ENCODE results near the gene DST. TPM values are rescaled to one million over a fixed set of nuclear protein-coding genes. Genes with fewer than 3 reads are reported as not detected.

DST gene
- total RNA-seq, 1 experiment from 2014 or later: 91.9 TPM

DNA sequence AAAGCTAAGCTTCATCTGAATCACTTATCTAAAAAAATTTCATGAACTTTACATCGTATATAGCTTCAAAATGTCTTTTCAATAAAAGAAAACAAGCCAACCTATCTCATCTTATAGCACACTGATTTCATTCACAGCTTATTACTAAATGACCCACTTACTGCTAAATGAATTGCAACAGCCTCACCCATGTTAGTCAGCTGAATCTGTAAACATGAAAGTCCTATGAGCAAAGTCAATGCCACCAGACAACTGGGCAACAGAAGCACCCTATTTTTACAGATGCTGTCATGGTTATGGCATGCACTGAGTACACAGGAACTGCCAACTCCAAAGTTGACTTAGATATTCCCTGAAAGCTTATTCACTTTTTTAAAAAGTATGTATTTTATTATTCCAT lies 41.2 kb upstream of the DST start:
- Histone ChIP-seq H3K79me2 (ENCODE audit: insufficient read depth, low read length) (0 out of 2 replicates have a peak, but pooled peaks cover 1% of the 10 kb centered on the region), H2BK120ac (ENCODE audit: low read depth, low read length, poor library complexity, severe bottlenecking) (no peak overlapping the region), H3K56ac (ENCODE audit: insufficient read length, low read depth, low read length) (no peak overlapping the region), H2BK12ac (ENCODE audit: insufficient read length, low read depth, low read length) (no peak overlapping the region), H3K27me3 (ENCODE audit: insufficient read depth, low read length) (no peaks in the 10 kb centered on the region), H2BK15ac (ENCODE audit: low read depth, low read length) (no peak overlapping the region), H3K4ac (ENCODE audit: low read depth, low read length) (no peak overlapping the region), H3K23me2 (ENCODE audit: insufficient read length, low read depth, low read length, poor library complexity, severe bottlenecking) (no peaks in the 10 kb centered on the region), H2BK20ac (ENCODE audit: low read depth, low read length, poor library complexity, severe bottlenecking) (no peak overlapping the region), H3T11ph (ENCODE audit: low read length) (no peak overlapping the region), H3K14ac (ENCODE audit: insufficient read depth, low read length) (no peak overlapping the region), H3K4me2 (ENCODE audit: insufficient read depth, insufficient read length, low read length) (no peak overlapping the region), H4K5ac (ENCODE audit: insufficient read length, low read depth, low read length) (no peak overlapping the region), H3K23ac (ENCODE audit: insufficient read length, low read depth, low read length) (no peak overlapping the region), H3K27ac (ENCODE audit: insufficient read length, low read depth, low read length) (no peak overlapping the region), H3K9ac (ENCODE audit: extremely low read depth, insufficient read length, low read length) (no peak overlapping the region), H3K79me1 (ENCODE audit: insufficient read depth, low read depth, low read length, poor library complexity, severe bottlenecking) (peaks cover 5% of the 10 kb centered on the region), H3K4me1 (ENCODE audit: insufficient read depth, low read length) (no peaks in the 10 kb centered on the region; the same call in 1 of the 2 replicates), H2BK5ac (ENCODE audit: insufficient read length, low read length) (no peak overlapping the region), H2AFZ (ENCODE audit: low read length) (no peak overlapping the region), H3K9me3 (ENCODE audit: control insufficient read depth, low read depth, low read length) (no peaks in the 10 kb centered on the region), H4K91ac (ENCODE audit: insufficient read length, low read depth, low read length) (no peak overlapping the region), H2AK5ac (ENCODE audit: insufficient read length, low read length) (no peak overlapping the region), H4K20me1 (ENCODE audit: control insufficient read depth, insufficient read depth, insufficient read length) (no peaks in the 10 kb centered on the region), H4K8ac (replicated peaks; ENCODE audit: insufficient read length, low read depth, low read length) (no peak overlapping the region), H3K18ac (ENCODE audit: insufficient read length, low read depth, low read length) (no peak overlapping the region)
- no CpG with 5 or more reads among the region's 1 CpG for WGBS (ENCODE audit: extremely low coverage, insufficient read length, low lambda C conversion rate)
- no peak for DNase-seq
- H3K27ac Mint-ChIP-seq: no peak overlapping the region
- no peaks in the 10 kb centered on the region for H3K9me3 Mint-ChIP-seq
- TF ChIP-seq CTCF (conservative IDR thresholded peaks at IDR 0.05): no peak
- H3K27me3 Mint-ChIP-seq (ENCODE audit: low read depth): no peaks in the 10 kb centered on the region
- H3K4me3 Mint-ChIP-seq: no peak overlapping the region
- no peaks in the 10 kb centered on the region; a peak in 1 of 7 replicates for H3K36me3 Mint-ChIP-seq (ENCODE audit: insufficient read depth in 1 of 3, low read depth in 3 of 3)
- H3K4me1 Mint-ChIP-seq: peaks cover 15 to 19% of the 10 kb centered on the region in 2 experiments
